ENCODE data around the gene SLC4A8. TPM values are rescaled to one million over a fixed set of nuclear protein-coding genes. Genes with fewer than 3 reads are reported as not detected.

The SLC4A8 gene
- total RNA-seq, 1 experiment from 2014 or later, result 3.0 TPM

DNA sequence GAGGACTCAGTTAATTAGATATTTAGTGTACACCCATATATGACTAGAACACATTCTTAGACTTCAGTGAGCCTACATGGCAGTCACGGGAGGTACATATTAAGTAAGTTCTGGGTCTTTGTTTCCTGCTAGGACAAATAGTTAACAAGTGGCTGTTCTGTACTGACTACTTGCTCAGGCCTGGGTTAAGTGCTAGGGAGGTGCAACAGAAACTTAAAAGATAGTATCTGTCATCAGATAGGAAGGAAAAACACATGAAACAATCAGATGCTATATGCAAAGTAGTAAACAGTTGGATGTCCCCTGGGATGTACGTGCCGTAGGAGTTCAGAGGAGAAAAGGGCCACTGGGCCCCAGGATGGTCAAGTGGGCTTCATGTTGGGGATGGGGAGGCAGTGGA lies 59.5 kb downstream of the SLC4A8 start:
- no peaks in the 10 kb centered on the region for H3K9me3 ChIP-seq (ENCODE audit: insufficient read depth, low read depth)
- H2AFZ ChIP-seq, result no peak overlapping the region
- BruUV-seq (replicated peaks), result no TSS peak
- no peaks in the 10 kb centered on the region for H4K20me1 ChIP-seq (ENCODE audit: insufficient read depth)
- intact Hi-C loops (cut with micrococcal nuclease; ENCODE audit: unreplicated experiment), result no loop called here
- ChIA-PET CTCF (no interaction called here), POLR2A (ENCODE audit: unreplicated experiment) (no interaction called here)
- no peaks in the 10 kb centered on the region for H3K79me2 ChIP-seq (ENCODE audit: low read depth)
- H3K4me1 ChIP-seq (replicated peaks; ENCODE audit: insufficient read depth), result no peaks in the 10 kb centered on the region
- H3K4me2 ChIP-seq, result no peak overlapping the region
- H3K27ac ChIP-seq, result no peak overlapping the region
- no peaks in the 10 kb centered on the region for H3K27me3 ChIP-seq (ENCODE audit: insufficient read depth, low read depth)
- no peaks in the 10 kb centered on the region for H3K9me2 ChIP-seq (ENCODE audit: insufficient read depth)
- DNase-seq, result no peak
- no peak for TF ChIP-seq EZH2 (IDR thresholded peaks at IDR 0.05; ENCODE audit: low read depth)
- TF ChIP-seq, protein P1, sequence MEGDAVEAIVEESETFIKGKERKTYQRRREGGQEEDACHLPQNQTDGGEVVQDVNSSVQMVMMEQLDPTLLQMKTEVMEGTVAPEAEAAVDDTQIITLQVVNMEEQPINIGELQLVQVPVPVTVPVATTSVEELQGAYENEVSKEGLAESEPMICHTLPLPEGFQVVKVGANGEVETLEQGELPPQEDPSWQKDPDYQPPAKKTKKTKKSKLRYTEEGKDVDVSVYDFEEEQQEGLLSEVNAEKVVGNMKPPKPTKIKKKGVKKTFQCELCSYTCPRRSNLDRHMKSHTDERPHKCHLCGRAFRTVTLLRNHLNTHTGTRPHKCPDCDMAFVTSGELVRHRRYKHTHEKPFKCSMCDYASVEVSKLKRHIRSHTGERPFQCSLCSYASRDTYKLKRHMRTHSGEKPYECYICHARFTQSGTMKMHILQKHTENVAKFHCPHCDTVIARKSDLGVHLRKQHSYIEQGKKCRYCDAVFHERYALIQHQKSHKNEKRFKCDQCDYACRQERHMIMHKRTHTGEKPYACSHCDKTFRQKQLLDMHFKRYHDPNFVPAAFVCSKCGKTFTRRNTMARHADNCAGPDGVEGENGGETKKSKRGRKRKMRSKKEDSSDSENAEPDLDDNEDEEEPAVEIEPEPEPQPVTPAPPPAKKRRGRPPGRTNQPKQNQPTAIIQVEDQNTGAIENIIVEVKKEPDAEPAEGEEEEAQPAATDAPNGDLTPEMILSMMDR (conservative IDR thresholded peaks at IDR 0.05), result no peak
- H3K4me3 ChIP-seq, result no peak overlapping the region
- H3F3A ChIP-seq (ENCODE audit: insufficient read depth, low read depth), result no peaks in the 10 kb centered on the region
- H3K36me3 ChIP-seq (ENCODE audit: low read depth), result no peaks in the 10 kb centered on the region

- H3K9me2 ChIP-seq (ENCODE audit: insufficient read depth), result no peaks in the 10 kb centered on the region
- H3K79me2 ChIP-seq (ENCODE audit: low read depth), result no peaks in the 10 kb centered on the region
- H3K27ac ChIP-seq, result no peak overlapping the region
- intact Hi-C loops (cut with micrococcal nuclease; ENCODE audit: unreplicated experiment), result no loop called here
- no TSS peak for BruUV-seq (replicated peaks)
- H3K36me3 ChIP-seq (ENCODE audit: low read depth), result no peaks in the 10 kb centered on the region
- no peak for DNase-seq
- ChIA-PET CTCF (no interaction called here), POLR2A (ENCODE audit: unreplicated experiment) (no interaction called here)
- H2AFZ ChIP-seq, result no peak overlapping the region
- H3F3A ChIP-seq (ENCODE audit: insufficient read depth, low read depth), result no peaks in the 10 kb centered on the region
- no peak overlapping the region for H3K4me3 ChIP-seq
- no peaks in the 10 kb centered on the region for H3K9me3 ChIP-seq (ENCODE audit: insufficient read depth, low read depth)
- H3K4me2 ChIP-seq, result no peak overlapping the region
- no peaks in the 10 kb centered on the region for H3K27me3 ChIP-seq (ENCODE audit: insufficient read depth, low read depth)
- no peaks in the 10 kb centered on the region for H3K4me1 ChIP-seq (replicated peaks; ENCODE audit: insufficient read depth)
- no peak for TF ChIP-seq EZH2 (IDR thresholded peaks at IDR 0.05; ENCODE audit: low read depth)
- TF ChIP-seq, protein P1 (conservative IDR thresholded peaks at IDR 0.05), result no peak
- no peaks in the 10 kb centered on the region for H4K20me1 ChIP-seq (ENCODE audit: insufficient read depth)
These were observed 63.6 kb downstream of the SLC4A8 start for GRCh38 chr12:51488281-51488680.

- DNase-seq, result no peak
- Histone ChIP-seq H3K27me3 (ENCODE audit: insufficient read depth, low read depth) (no peaks in the 10 kb centered on the region), H3F3A (ENCODE audit: insufficient read depth, low read depth) (no peaks in the 10 kb centered on the region), H2AFZ (no peak overlapping the region), H3K4me3 (no peak overlapping the region), H3K27ac (no peak overlapping the region), H3K9me3 (ENCODE audit: insufficient read depth, low read depth) (no peaks in the 10 kb centered on the region), H3K4me2 (no peak overlapping the region), H3K4me1 (replicated peaks; ENCODE audit: insufficient read depth) (no peaks in the 10 kb centered on the region), H3K79me2 (ENCODE audit: low read depth) (no peaks in the 10 kb centered on the region), H4K20me1 (ENCODE audit: insufficient read depth) (no peaks in the 10 kb centered on the region), H3K9me2 (ENCODE audit: insufficient read depth) (no peaks in the 10 kb centered on the region; the same call in 1 of the 2 replicates), H3K36me3 (ENCODE audit: low read depth) (no peaks in the 10 kb centered on the region)
- POLR2A ChIA-PET (ENCODE audit: unreplicated experiment), result no interaction called here
- CTCF ChIA-PET, result no interaction called here
- intact Hi-C loops (cut with micrococcal nuclease; ENCODE audit: unreplicated experiment), result no loop called here
- no peak for TF ChIP-seq EZH2 (IDR thresholded peaks at IDR 0.05; ENCODE audit: low read depth)
- TF ChIP-seq, protein P1 (conservative IDR thresholded peaks at IDR 0.05), result no peak
- no TSS peak for BruUV-seq (replicated peaks)
These were observed 68.7 kb downstream of the SLC4A8 start for GRCh38 chr12:51493281-51493680.
